Stimulated activated CD8-positive, alpha-beta memory T cell treated with anti-CD3 and anti-CD28 coated beads, Interleukin-4, amount 100 ng/mL, for 24 hours (primary cell): ENCODE measurements around the gene LSAMP.
"Not testable (repeated sequence)": the region's sequence is repeated elsewhere in the genome, so short reads cannot be mapped to it uniquely, and the experiment has no call there.

Experiments
- DNase-seq: peaks from one replicate; pipeline ENCODE4 v3.0.0-alpha.2; 2020; ENCODE audit warnings: low read depth

Gene LSAMP

DNA sequence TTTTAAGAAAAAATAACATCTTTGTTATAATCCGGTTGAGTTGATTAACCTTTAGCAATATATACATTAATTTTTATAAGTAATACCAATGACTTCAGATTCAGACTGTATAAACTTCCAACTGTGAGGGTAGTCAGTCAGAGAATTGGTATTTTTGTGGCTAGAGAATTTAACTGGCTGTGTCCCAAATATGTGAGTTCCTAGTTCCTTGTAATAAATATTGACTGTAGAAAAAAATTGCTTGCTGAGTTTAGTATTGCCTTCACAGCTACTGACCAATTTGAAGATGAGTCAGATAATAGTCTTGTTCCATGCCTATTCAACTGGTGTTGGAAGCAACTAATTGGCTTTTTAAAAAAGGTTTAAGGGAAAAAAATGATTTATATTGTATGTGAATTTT lies 611.2 kb downstream of the LSAMP start:
- DNase-seq: no peak

GRCh38 chr3:115833074-115833473 lies 612.2 kb downstream of the LSAMP start:
- DNase-seq: no peak

- no peak for DNase-seq
These were observed 613.0 kb downstream of the LSAMP start for GRCh38 chr3:115832265-115832664.

DNA sequence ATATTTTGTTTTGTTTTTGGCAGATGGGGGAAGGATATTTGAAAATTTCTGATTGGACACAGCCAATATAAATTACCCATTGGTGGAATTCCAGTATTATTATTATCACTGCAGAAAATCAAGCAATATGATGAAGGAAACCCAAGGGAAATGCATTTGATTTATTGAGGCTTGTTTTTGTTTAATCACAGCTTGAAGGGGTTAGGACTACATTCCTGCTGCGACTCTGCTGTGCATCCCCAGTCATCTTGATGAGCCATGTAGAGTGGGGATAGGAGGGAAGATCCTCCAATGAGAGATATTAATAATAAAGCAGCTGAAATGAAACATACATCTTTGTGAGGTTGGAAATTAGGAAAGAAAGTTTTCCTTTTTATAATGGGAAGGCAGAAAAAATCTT lies 613.4 kb downstream of the LSAMP start:
- no peak for DNase-seq

DNA sequence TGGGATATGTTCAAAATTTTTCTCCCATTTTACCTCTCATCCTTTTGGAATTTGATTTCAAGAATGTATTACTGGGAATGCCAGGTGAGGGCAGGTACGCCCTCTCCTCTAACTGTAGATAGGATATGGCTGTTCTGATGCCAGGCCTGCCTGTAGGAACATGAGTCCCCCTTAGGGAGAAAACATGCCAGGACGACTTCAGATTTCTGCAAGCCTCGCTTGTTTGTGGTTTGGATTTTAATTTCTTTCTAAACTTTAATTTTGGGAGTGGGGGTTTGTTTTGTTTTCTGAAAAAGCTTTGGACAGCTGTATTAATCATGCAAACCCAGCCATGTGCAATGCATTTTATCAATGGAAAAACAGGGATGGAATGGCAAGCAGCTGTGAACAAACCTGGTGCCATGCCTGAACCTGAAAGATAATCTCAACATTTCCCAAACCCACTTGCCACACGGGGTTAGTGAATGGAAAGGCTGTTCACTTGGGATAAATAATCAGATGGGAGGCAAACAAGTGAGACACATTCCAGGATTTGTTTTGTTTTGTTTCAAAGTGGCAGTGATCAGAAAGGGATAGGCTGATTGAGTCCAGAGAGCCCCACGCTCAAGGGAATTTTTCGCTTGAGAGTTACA lies 614.4 kb downstream of the LSAMP start:
- DNase-seq: no peak

DNA sequence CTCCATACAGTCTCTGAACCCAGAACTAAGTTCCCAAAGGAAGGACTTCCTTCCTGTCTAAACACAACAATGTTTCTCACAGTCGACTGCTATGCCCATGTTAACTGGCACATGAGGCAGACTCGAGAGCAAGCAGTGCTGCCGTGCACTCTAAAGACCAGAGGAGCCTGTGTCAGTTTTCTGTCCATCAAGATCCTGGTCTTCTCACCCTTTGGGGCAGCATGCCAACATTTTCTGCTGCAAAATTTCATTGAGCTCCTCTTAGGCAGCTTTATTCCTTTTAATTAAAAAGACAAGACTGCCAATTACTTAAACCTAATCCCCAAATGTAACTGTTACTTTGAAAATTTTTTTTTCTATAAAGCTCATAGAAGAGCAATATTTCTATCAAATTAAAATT lies 616.9 kb downstream of the LSAMP start:
- no peak for DNase-seq

DNA sequence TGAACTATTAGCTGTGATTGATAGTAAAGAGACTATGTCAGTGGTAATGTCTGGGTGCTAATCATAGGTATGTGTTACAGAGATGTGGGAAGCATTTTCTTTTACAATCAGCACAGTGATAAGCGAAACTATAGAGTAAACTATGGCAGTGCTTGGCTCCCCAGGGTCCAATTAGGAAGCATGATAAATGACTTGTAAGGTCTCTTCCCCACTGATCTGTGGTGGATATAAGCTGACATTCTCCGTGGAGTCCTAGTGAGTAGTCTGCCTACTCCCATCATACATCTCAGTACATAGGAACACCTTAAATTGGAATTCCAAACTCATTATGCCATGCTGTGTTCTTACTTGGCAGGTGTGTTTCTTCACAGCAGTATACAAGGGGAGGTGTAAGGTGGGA lies 617.8 kb downstream of the LSAMP start:
- DNase-seq: no peak

- no peak for DNase-seq
These were observed 620.2 kb downstream of the LSAMP start for GRCh38 chr3:115825046-115825445.

- no peak for DNase-seq
These were observed 622.2 kb downstream of the LSAMP start for GRCh38 chr3:115823083-115823482.

DNA sequence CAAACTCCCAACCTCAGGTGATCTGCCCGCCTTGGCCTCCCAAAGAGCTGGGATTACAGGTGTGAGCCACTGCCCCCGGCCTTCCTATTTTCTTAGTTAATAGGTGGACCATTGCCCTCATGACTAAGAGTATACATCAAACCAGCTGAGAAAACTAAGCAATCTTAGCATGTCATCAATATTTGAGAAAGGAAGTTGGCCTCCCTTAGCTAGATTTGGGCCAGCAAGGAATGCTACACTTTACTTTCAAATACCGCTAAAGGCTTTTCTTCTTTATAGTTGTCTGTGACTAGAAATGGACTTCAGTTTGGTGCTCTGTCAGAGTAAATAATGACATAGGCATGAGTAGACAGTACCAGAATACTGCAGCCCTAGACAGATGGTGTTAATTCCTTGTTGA lies 622.7 kb downstream of the LSAMP start:
- DNase-seq: no peak

- DNase-seq: peak; percentile 20
These were observed 625.4 kb downstream of the LSAMP start for GRCh38 chr3:115819785-115820384.

DNA sequence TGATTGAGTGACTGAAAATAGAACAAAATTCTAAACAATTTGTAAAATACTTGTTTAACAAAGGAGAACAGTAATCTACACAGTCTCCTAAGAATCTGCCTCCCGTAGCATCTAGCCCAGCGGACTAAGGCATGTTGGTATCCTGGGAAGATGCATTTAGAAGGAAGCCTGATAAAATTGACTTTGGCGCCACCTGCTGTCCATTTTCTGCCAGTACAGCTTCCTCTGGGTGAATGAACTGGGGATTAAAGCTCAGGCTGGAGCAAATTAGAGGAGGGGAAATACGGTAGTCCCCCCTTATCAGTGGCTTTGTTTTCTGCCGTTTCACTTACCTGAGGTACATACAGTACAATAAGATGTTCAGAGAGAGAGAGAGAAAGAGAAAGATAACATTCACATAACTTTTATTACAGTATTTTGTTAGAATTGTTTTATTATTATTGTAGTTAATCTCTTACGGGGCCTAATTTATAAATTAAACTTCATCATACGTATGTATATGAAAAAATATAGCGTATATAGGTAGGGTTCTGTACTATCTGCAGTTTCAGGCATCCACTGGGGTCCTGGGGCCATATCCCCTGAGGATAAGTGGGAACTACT lies 630.4 kb downstream of the LSAMP start:
- peak; percentile 51 for DNase-seq

DNA sequence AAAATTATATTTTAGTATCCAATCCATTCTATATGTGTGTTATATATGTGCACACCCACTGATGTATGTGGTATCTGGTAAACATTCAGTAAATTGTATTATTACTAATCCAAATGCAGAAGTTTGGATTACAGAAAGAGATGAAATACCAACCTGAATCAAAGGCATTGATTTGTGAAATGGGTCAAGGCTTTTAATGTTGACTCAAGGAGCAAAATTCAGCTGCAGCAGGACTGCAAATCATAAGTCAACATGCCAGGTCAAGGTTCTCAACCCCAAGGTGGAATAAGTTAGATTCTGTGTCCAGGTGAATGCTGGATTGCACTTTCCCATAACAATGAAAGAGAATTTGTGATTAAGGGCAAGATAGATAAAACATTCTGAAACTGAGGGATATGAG lies 631.3 kb downstream of the LSAMP start:
- no peak for DNase-seq

GRCh38 chr3:115808816-115809215 lies 636.5 kb downstream of the LSAMP start:
- DNase-seq: no peak

- DNase-seq: no peak
These were observed 637.0 kb downstream of the LSAMP start for GRCh38 chr3:115808244-115808643.

DNA sequence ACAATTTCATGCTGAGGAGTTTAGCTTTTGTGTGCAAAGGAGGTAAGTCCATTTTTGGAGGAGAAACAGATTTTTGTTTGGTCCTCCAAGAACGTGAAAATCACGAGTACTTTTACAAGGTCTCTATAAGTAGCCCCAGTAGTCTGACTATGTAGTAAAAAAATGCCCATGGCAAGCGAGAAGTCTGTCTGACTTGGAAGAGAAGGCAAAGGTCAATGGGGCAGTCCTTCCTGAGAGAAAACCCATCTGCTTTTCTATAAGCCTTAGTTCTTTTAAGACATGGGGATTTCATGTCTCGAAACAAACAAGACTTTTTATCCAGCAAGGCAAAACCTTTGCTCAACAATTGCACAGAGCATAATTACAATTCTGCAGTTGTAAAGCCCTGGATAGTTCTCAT lies 638.8 kb downstream of the LSAMP start:
- DNase-seq: no peak

DNA sequence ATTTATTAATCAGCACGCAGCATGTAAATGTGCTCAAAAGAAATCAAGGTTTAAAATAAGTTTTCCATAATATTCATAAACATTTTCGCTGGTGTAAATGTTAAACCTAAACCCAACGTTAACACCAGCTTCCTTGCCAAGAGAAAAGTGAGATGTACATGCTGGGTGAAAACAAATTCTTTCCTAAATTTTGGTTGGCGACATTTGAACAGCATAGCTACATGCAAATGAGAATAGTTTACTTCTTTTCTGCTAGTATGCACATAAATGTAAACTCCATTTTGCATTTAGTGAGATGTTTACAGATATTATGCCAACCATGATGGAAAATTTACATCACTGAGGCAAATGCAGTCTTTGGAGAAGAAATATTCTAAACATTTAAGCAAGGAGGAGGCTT lies 639.8 kb downstream of the LSAMP start:
- no peak for DNase-seq

DNA sequence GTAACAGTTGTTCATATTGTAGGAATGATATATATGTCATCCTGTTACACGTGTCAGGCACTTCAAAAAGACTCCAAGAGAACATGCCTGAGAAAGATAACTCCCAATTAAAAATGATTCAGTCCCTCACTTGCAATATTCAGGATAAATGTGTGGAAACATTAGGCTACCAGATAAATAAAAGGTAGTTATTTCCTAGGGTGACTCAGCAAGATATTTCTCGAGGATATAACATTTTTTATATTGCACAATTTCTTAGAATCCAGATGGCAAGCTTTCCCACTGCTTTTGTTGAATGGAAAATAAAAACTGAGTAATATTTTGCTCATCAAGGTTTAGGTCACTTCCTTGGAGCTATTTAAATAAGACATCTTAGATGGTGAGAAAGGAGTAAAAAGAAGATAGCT lies 640.6 kb downstream of the LSAMP start:
- no peak for DNase-seq

- DNase-seq: no peak
These were observed 641.1 kb downstream of the LSAMP start for GRCh38 chr3:115804200-115804599.

DNA sequence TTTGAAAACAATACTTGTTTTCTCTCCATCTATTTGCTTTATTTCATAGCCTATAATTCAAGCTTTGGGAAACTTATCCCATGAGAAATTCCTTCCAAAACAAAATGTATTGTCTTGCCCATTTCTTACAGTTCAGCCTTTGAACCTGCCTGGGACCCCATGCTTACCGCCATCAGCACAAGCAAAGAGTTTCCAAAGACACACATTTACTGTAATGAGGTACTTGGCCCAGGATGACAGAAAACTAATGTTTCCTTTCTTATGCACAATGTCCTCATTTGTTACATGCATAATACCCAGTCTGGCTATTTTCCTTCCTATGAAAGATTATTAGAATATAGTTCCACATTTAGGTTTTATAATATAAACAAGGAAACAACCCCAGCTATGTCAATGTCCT lies 641.6 kb downstream of the LSAMP start:
- DNase-seq: no peak

- no peak for DNase-seq
These were observed 644.7 kb downstream of the LSAMP start for GRCh38 chr3:115800489-115801075.

DNA sequence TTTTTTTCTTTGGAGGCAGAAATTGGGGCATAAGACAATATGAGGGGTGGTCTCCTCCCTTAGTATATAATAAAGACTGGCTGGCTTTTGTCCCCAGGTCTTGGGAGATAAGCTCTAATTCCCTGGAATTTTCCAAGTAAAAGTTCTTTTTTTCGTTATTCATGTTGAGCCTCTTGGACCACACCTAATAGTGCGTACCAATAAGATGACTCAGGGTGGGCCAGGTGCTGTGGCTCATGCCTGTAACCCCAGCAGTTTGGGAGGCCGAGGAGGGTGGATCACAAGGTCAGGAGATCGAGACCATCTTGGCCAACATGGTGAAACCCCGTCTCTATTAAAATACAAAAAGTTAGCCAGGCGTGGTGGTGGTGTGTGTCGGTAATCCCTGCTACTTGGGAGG lies 645.2 kb downstream of the LSAMP start:
- DNase-seq: not testable (repeated sequence)

DNA sequence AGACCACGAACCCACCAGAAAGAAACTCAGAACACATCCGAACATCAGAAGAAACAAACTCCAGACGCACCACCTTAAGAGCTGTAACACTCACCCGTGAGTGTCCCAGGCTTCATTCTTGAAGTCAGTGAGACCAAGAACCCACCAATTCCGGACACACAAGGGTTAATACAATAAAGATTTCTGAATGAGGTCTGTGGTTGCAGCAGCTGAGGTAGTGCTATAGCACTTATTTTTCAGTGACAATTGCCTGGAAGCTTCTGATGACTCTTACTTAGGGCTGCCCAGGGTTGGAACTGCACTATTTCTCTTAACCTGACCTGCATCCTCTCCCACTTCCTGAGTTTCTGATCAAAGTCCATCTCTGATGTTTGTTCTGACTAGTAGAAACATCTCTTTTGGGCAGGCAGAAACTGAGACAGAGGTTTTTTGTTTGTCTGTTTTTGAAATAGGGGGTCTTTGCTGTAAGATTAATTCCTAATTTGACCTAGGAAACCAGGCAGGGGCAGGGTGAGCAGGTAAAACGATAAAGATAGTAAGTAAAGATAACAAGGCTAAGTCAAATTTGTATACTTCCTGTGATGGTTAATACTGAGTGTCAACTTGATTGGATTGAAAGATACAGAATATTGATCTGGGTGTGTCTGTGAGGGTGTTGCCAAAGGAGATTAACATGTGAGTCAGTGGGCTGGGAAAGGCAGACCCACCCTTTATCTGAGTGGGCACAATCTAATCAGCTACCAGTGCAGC lies 652.9 kb downstream of the LSAMP start:
- DNase-seq: no peak
